WI38 (cell line): ENCODE results near the gene DCLK1.

Experiments used
- H3K4me3 ChIP-seq: 2 replicates; pipeline ENCODE4 v1.5.1; 2011; ENCODE audit warnings: low read depth, mild to moderate bottlenecking, control low read depth, low read length
- TF ChIP-seq, protein P1 (sequence below): IDR thresholded peaks from 2 replicates; pipeline ENCODE4 v1.5.1; 2012; ENCODE audit warnings: low read depth, mild to moderate bottlenecking, control low read depth, low read length

DCLK1 gene

DNA sequence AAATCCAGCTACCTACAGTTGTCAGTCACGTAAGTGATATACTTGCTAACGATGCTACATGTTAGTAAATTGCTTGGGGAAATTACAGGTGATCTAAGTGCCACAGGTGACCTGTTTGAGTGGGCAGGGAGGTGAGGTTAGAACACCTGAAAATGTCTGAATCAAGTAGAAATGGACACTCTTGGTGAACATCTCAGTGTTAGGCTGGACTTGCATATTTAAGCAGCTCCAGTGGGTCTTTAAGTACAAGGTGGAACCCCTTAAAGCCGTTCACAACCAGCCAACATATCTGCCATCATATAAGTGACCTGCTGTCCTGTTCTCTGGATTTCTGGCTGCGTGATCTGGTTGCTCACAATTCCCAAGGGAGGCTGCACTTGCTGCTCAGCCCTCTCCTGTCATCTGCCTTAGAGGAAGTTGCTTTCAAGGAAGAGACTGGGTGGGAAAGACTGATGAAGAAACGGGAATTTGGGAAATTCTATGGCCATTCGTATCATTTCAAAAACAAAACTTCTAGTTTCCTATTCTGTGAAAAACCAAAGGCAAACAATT lies 244.0 kb downstream of the DCLK1 start:
- TF ChIP-seq, protein P1, sequence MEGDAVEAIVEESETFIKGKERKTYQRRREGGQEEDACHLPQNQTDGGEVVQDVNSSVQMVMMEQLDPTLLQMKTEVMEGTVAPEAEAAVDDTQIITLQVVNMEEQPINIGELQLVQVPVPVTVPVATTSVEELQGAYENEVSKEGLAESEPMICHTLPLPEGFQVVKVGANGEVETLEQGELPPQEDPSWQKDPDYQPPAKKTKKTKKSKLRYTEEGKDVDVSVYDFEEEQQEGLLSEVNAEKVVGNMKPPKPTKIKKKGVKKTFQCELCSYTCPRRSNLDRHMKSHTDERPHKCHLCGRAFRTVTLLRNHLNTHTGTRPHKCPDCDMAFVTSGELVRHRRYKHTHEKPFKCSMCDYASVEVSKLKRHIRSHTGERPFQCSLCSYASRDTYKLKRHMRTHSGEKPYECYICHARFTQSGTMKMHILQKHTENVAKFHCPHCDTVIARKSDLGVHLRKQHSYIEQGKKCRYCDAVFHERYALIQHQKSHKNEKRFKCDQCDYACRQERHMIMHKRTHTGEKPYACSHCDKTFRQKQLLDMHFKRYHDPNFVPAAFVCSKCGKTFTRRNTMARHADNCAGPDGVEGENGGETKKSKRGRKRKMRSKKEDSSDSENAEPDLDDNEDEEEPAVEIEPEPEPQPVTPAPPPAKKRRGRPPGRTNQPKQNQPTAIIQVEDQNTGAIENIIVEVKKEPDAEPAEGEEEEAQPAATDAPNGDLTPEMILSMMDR = no peak
- no peak overlapping the region for H3K4me3 ChIP-seq

DNA sequence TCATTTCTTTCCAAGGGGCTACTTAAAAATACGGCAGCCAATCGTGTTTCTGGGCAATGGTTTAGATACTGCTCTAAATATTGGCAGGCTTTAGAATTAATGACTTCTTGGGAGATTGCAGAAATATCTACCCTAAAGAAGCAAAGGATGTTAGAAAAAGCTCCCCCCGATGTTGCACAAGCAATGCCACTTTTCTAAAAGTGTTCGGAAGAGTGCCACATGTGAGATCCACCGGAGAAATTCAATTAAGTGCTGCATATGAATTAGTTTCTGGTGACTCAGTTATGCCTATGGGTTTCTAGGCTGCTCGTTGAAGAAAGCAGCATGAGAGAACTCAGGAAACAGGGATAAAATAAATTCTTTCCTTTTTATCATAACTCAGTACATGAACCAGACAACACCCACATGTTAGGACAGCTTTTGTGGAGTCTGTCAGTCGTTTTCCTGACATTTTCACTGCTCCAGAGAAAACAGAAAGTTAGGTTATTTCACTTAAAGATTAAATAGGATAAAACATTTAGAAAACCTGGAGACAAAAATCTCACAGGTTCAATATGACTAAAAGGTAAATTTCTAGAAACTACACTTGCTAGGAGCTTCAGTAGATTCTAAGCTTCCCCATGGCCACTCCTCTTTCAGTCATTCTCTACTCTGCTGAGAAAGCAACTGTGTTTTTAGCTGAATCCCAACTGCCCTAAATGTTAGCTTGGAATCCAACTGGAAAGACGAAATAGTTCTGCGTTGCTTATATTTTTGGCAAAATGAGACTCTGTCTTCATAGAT lies 244.7 kb downstream of the DCLK1 start:
- no peak overlapping the region for H3K4me3 ChIP-seq
- TF ChIP-seq, protein P1 = no peak

DNA sequence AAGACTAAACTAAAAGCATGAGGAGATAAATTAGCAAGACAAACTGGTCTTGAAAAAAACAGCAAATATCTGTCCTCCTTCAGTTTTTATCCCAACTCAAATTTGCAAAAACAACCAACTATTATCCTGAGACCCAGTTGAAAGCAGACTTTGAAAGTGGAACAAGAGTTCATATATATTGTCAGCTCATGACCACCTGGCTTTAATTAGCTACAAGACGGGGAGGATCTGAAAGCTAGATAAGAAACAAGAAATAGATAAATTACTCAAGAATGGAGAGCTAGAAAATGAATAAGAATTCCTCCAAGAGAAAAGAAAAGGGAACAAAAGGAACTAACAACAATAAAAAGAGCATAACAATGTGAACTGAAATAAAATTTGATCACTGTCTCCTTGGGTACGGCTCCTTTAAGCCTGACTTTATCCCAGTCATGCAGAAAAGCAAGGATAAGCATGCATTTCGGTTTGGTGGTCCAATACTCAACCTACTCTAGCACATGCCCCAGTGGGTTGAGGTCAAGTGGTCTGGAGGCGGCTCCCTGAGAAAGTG lies 246.9 kb downstream of the DCLK1 start:
- no peak overlapping the region for H3K4me3 ChIP-seq
- TF ChIP-seq, protein P1 = no peak

DNA sequence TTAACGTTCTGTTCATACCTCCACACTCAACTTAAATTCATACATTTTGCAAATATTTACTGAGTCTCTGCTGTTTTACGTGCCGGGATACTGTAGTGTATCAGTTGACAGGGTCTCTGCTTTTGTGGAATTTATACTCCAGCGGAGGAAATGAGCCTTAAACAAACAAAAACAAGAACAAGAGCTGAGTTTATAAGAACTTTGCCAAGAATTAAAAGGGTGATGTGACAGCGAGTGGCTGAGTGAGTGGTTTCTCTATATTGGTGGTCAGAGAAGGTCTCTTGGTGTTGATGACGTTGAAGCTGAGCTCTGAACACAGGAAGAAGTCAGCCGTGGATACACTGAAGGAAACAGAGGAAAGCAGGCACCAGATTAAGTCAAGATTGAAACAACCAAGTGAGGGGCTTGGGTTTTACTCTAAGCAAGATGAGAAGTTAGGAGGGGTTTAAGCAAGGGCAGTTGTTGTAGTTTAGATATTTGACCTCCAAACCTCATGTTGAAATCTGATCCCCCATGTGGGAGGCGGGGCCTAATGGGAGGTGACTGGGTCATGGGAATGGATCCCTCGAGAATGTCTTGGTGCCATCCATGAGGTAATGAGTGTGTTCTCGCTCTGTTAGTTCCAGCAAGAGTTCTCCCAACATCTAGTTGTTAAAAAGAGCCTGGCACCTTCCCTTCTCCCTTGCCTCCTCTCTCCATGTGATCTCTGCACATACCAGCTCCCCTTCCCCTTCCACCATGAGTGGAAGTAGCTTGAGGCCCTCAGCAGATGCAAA lies 248.3 kb downstream of the DCLK1 start:
- no peak overlapping the region for H3K4me3 ChIP-seq
- TF ChIP-seq, protein P1 = no peak

DNA sequence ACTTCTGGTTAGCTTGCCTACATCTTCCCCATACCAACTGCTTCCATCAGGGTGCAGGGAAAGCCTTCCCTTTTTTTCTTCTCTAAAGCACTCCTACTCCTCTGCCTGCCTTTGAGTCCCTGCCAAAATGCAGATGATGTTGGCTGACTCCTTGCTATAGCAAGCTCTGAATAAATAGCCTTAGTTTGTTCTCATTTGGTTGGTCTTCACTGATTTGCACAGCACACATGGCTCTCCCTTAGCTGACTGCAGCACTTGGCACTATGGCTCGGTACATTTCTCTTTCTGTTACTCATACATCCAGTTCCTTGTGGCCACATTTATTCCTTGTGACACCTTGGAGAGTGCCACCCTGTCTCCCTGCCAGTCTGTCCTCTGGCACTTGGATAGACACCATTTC lies 249.8 kb downstream of the DCLK1 start:
- no peak overlapping the region for H3K4me3 ChIP-seq
- TF ChIP-seq, protein P1 = no peak

DNA sequence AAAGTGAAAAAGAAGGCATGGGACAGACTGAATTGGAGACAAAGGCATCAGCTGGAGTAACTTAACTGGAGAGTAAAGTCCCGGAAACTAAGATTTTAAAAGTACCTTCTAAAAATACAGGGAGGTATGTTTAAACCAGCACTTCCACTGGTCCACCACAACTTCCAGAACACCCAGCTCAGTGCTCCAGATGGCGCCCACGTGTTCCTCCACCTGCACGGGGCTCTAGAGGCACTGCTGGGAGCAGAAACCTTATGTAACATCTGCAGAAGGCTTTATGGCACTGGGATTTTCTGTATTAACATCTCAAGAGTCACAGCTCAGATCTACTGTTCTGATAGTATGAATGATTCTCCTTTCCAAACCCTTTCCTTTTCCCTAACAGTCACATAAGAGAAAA lies 252.1 kb downstream of the DCLK1 start:
- TF ChIP-seq, protein P1 = no peak
- H3K4me3 ChIP-seq = no peak overlapping the region
